GM12875 (cell line): ENCODE data around the gene C5.

Source experiments
- H3K4me3 ChIP-seq: one replicate; pipeline ENCODE4 v1.5.1; 2011; ENCODE audit warnings: low read depth, low read length, control low read depth
- CTCF ChIP-seq: IDR thresholded peaks from 2 replicates; pipeline ENCODE4 v1.5.1; 2011; ENCODE audit warnings: low read depth, mild to moderate bottlenecking, control low read depth, inconsistent platforms, low read length, moderate library complexity, borderline replicate concordance; ENCODE audit not compliant: insufficient read depth

C5 gene

DNA sequence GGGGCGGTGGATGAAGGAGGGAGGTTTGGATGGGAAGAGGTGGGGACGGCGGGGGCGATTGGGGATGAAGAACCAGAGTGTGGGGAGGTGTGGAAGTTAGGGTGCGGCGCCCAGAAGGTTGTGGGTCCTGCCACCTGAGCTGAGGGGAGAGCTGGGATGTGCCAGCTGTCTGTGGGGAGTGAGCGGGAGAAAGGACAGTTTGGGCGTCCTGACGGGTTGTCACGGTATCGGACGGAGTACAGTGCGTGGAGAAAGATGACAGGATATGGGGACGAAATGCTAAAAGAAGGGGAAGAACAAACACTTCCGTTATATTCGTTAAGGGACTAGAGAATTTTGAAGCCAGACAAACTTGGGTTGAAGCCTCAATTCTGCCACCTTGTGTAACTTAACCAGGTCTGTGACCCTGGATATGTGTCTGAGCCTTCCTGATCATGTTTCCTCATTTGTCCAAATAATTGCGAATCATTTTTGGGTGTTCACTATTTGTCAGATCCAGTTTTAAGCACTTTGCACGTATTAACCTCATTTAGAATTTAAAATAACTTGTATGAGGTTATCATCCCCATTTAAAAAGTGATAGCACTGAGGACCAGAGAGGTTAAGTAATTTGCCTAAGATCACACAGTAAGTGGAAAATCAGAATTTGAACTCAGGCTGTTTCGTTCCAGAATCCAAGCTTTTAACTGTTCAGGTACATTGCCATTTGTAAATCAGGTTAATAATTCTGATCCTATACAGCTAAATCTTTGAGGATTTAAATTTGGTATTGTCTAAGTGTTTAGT is 25.4 kb upstream of the C5 start:
- no peak for TF ChIP-seq CTCF
- H3K4me3 ChIP-seq, result peak overlapping the region; percentile 71

DNA sequence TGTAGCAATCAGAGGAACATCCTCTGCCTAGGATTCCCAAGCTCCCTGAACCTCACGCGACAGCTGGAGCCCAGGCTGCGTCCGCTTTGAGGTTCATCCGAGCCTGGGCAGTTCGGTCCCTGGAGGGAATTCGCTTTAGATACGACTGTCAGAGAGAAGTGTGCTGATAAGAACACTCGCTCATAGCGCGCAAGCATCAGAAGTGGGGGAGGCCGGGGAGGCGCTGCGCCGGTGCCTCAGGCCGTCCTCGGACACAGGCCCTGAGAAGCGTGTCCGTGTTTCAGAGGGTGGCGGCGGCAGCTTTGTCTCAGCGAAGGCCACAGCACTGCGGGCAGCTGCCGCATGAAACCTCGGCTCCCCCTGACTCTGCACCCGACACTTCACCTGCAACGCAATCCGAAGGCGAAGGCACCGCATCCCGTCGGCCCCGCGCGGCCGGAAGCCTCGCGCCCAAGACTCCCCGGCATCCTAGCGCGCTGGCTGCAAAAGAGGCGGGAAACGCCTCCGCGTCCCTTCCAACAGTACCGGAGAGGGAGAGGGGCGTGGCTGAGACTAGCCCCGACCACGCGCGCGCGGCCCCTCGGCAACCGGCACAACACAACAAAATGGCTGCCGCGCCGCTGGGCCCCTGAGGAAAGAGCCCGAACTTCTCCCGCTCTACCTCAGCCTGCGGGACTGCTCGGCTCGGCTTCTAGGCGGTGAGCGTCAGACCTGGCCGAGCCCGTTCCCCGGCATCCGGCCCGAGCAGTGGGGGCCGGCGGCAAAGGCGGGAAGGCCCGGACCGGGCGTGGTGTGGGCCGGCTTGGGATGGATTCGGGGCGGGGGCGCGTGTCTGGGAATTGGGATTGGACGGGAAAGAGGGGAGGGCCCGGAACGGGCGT is 24.5 kb upstream of the C5 start, which contains the start of gene CNTRL:
Gene CNTRL, plus strand, starts transcription at position 586 of the 881 bp plus-strand sequence. CDS start 13,372 bp downstream, outside the sequence.
- TF ChIP-seq CTCF, result no peak
- peak within 1 kb of the TSS; percentile 71 for H3K4me3 ChIP-seq

- no peak for TF ChIP-seq CTCF
- H3K4me3 ChIP-seq, result no peak overlapping the region
Observed at GRCh38 chr9:121073038-121073437, 23.0 kb upstream of the C5 start.

GRCh38 chr9:121071756-121072421 is 21.8 kb upstream of the C5 start:
- no peak for TF ChIP-seq CTCF
- H3K4me3 ChIP-seq, result peak overlapping the region; percentile 31

- H3K4me3 ChIP-seq, result peak overlapping the region; percentile 31
- no peak for TF ChIP-seq CTCF
Observed at GRCh38 chr9:121071370-121071755, 21.3 kb upstream of the C5 start.

- H3K4me3 ChIP-seq, result no peak overlapping the region
- no peak for TF ChIP-seq CTCF
Observed at GRCh38 chr9:121069396-121069795, 19.3 kb upstream of the C5 start.
